Osteoblast (primary cell): Measurements from ENCODE around the gene SRSF11. TPM values are rescaled to one million over a fixed set of nuclear protein-coding genes. Genes with fewer than 3 reads are reported as not detected.

Experiments used
- DNase-seq: peaks from one replicate; pipeline ENCODE4 v3.0.0; 2011; ENCODE audit warnings: low spot score, mixed read lengths; ENCODE audit not compliant: insufficient read length; ENCODE audit errors: missing footprints
- H2AFZ ChIP-seq: 2 replicates; pipeline ENCODE4 v1.6.0; 2011; ENCODE audit warnings: mild to moderate bottlenecking, low read length
- H3K27ac ChIP-seq: 2 replicates; pipeline ENCODE4 v1.5.1; 2011; ENCODE audit warnings: mild to moderate bottlenecking, low read depth, low read length, moderate library complexity
- H3K27me3 ChIP-seq: 2 replicates; pipeline ENCODE4 v1.6.0; 2012; ENCODE audit warnings: mild to moderate bottlenecking, control low read depth, inconsistent platforms, low read length, moderate library complexity; ENCODE audit not compliant: insufficient read depth
- H3K36me3 ChIP-seq: 2 replicates; pipeline ENCODE4 v1.5.1; 2011; ENCODE audit warnings: mild to moderate bottlenecking, low read length, control low read depth, moderate library complexity; ENCODE audit not compliant: insufficient read depth
- H3K4me1 ChIP-seq: 2 replicates; pipeline ENCODE4 v1.5.1; 2011; ENCODE audit warnings: mild to moderate bottlenecking, low read length, control low read depth, moderate library complexity; ENCODE audit not compliant: insufficient read depth
- H3K4me2 ChIP-seq: 2 replicates; pipeline ENCODE4 v1.6.0; 2011; ENCODE audit warnings: mild to moderate bottlenecking, low read length; ENCODE audit not compliant: insufficient read depth
- H3K4me3 ChIP-seq: fragments of 200-600 bp; sonication (generic); 3 replicates; pipeline ENCODE4 v1.5.1; 2012; ENCODE audit warnings: mild to moderate bottlenecking, low read length, inconsistent platforms; ENCODE audit not compliant: insufficient read depth
- H3K79me2 ChIP-seq: 2 replicates; pipeline ENCODE4 v1.6.0; 2012; ENCODE audit warnings: mild to moderate bottlenecking, low read length, control low read depth, inconsistent platforms; ENCODE audit not compliant: insufficient read depth
- H3K9me3 ChIP-seq: 2 replicates; pipeline ENCODE4 v1.5.1; 2011; ENCODE audit warnings: low read depth, low read length, control low read depth
- H4K20me1 ChIP-seq: 2 replicates; pipeline ENCODE4 v1.6.0; 2012; ENCODE audit warnings: mild to moderate bottlenecking, low read length, control low read depth; ENCODE audit not compliant: insufficient read depth
- CTCF ChIP-seq: IDR thresholded peaks from 2 replicates; pipeline ENCODE4 v1.5.1; 2011; ENCODE audit warnings: mild to moderate bottlenecking, low read depth, low read length, moderate library complexity; ENCODE audit errors: extremely low read depth
- total RNA-seq: library from RNA; depleted of rRNA; stranded (reverse); fragments of >200 nt; gene quantifications from 2 replicates; pipeline ENCODE4 v1.2.3, GENCODE V29; 2012

Gene SRSF11
- total RNA-seq, 1 donor, result 160 TPM

GRCh38 chr1:70207492-70207891 lies 13.7 kb upstream of the SRSF11 start:
- H3K79me2 ChIP-seq, result peaks cover 98% of the 10 kb centered on the region
- no peak overlapping the region for H2AFZ ChIP-seq
- H3K27ac ChIP-seq, result peak overlapping the region; percentile 10
- peaks cover 5% of the 10 kb centered on the region for H4K20me1 ChIP-seq
- peak overlapping the region; percentile 90 for H3K4me2 ChIP-seq
- peaks cover 20% of the 10 kb centered on the region for H3K4me1 ChIP-seq
- no peaks in the 10 kb centered on the region for H3K27me3 ChIP-seq
- peaks cover 8% of the 10 kb centered on the region for H3K36me3 ChIP-seq
- no peak for DNase-seq
- no peak overlapping the region for H3K4me3 ChIP-seq
- H3K9me3 ChIP-seq, result no peaks in the 10 kb centered on the region
- TF ChIP-seq CTCF, result no peak

GRCh38 chr1:70208292-70208691 lies 12.9 kb upstream of the SRSF11 start:
- Histone ChIP-seq H3K79me2 (peaks cover 98% of the 10 kb centered on the region), H2AFZ (no peak overlapping the region), H3K36me3 (peaks cover 8% of the 10 kb centered on the region), H3K4me1 (peaks cover 20% of the 10 kb centered on the region), H3K4me3 (no peak overlapping the region), H3K9me3 (no peaks in the 10 kb centered on the region), H3K27ac (no peak overlapping the region), H4K20me1 (peaks cover 5% of the 10 kb centered on the region), H3K4me2 (no peak overlapping the region), H3K27me3 (no peaks in the 10 kb centered on the region)
- no peak for DNase-seq
- TF ChIP-seq CTCF, result no peak

DNA sequence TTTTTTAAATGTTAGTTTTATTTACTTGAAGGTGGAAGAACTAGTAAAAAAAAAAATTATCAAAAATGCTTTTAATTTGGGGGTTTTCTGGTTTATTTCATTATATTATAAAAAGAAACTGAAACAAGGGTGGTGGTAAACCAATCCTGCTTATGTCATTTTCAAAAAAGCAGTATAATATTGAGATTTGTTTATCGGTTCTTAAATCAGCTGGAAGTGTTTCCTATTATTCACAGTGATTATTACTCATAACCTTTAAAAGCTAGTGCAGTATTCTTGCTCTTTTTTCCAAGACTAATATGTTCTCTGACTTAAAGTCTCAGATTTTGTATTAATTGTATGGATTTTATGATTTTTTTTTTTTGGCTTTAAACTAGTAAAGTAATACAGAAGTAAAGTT lies 10.4 kb upstream of the SRSF11 start:
- Histone ChIP-seq H4K20me1 (peaks cover 5% of the 10 kb centered on the region), H3K27me3 (no peaks in the 10 kb centered on the region), H3K27ac (no peak overlapping the region), H3K4me1 (peaks cover 11% of the 10 kb centered on the region), H3K4me2 (no peak overlapping the region), H3K36me3 (peaks cover 8% of the 10 kb centered on the region), H3K79me2 (peaks cover 98% of the 10 kb centered on the region), H2AFZ (no peak overlapping the region), H3K9me3 (no peaks in the 10 kb centered on the region), H3K4me3 (no peak overlapping the region)
- DNase-seq, result peak; percentile 32
- no peak for TF ChIP-seq CTCF

GRCh38 chr1:70211541-70211940 lies 9.6 kb upstream of the SRSF11 start:
- TF ChIP-seq CTCF, result no peak
- DNase-seq, result no peak

More at GRCh38 chr1:70211541-70211940, 9.6 kb upstream of the SRSF11 start:
- H3K9me3 ChIP-seq, result no peaks in the 10 kb centered on the region
- no peak overlapping the region for H3K4me3 ChIP-seq
- peaks cover 98% of the 10 kb centered on the region for H3K79me2 ChIP-seq
- H3K4me1 ChIP-seq, result peaks cover 9% of the 10 kb centered on the region
- no peak overlapping the region for H3K27ac ChIP-seq
- H3K4me2 ChIP-seq, result no peak overlapping the region
- H3K36me3 ChIP-seq, result peaks cover 10% of the 10 kb centered on the region
- H3K27me3 ChIP-seq, result no peaks in the 10 kb centered on the region
- H2AFZ ChIP-seq, result no peak overlapping the region
- H4K20me1 ChIP-seq, result peaks cover 5% of the 10 kb centered on the region
